Tibial nerve (tissue), 3 donors: ENCODE measurements around the gene ZFAND2B.

Source experiments
- CTCF ChIP-seq, 5 experiments: fragments of 200-600 bp in 3 of 5; fragments of 450-650 bp in 2 of 5; sonication (generic) in 3 of 5; IDR thresholded peaks; one replicate each; pipeline ENCODE4 v1.5.1; 2016 to 2019; ENCODE audit warnings: antibody characterized with exemption in 5 of 5, mild to moderate bottlenecking in 3 of 5, moderate library complexity in 2 of 5
- POLR2A ChIP-seq, 2 donors: fragments of 450-650 bp; IDR thresholded peaks; one replicate each; pipeline ENCODE4 v1.6.1; 2017; ENCODE audit warnings: antibody characterized with exemption in 2 of 2, mild to moderate bottlenecking in 2 of 2, moderate library complexity in 2 of 2

- TF ChIP-seq POLR2A (IDR thresholded peaks at IDR 0.05), result no peak
- no peak for TF ChIP-seq CTCF (IDR thresholded peaks at IDR 0.05)
Observed at GRCh38 chr2:219204425-219205164, 2.0 kb upstream of the ZFAND2B start.
